Gastroesophageal sphincter (tissue), 3 donors: Measurements from ENCODE around the gene ZCCHC4.
"Not testable (repeated sequence)": the region's sequence is repeated elsewhere in the genome, so short reads cannot be mapped to it uniquely, and the experiment has no call there.

ENCODE experiments used
- EP300 ChIP-seq: sonication (generic); formaldehyde crosslinking; IDR thresholded peaks from one replicate; pipeline ENCODE4 v1.6.1; 2017; ENCODE audit warnings: antibody characterized with exemption, mild to moderate bottlenecking
- POLR2A ChIP-seq, 2 donors: fragments of 450-650 bp; IDR thresholded peaks; one replicate each; pipeline ENCODE4 v1.6.1; 2017; ENCODE audit warnings: antibody characterized with exemption in 2 of 2, mild to moderate bottlenecking in 2 of 2, moderate library complexity in 1 of 2
- POLR2AphosphoS5 ChIP-seq: sonication (generic); formaldehyde crosslinking; IDR thresholded peaks from one replicate; pipeline ENCODE4 v1.6.1; 2017; ENCODE audit warnings: antibody characterized with exemption
- TF ChIP-seq, protein P1 (sequence below), 4 experiments: fragments of 200-600 bp in 2 of 4; fragments of 450-650 bp in 2 of 4; sonication (generic) in 1 of 4; IDR thresholded peaks; one replicate each; pipeline ENCODE4 v1.5.1; 2017 to 2019; ENCODE audit warnings: antibody characterized with exemption in 4 of 4, mild to moderate bottlenecking in 2 of 4, moderate library complexity in 2 of 4

DNA sequence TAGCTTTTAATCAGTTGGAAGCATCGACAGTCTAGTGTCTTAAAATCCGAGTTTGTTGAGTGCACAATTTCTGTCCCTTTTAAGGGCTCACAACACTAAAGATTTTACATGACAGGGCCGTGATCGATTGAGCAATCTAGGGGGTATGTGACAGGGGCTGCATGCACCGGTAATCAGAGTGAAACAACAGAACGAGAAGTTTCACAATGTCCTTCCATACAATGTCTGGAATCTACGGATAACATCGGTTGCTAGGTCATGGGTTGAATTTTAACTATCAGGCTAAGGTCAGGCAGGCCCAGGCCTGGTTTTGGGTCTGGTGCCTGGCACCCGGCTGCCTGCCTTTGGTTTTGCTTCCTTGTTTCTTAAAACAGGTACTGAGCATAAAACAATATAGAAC, 60.0 kb downstream of the ZCCHC4 start:
- TF ChIP-seq, protein P1, sequence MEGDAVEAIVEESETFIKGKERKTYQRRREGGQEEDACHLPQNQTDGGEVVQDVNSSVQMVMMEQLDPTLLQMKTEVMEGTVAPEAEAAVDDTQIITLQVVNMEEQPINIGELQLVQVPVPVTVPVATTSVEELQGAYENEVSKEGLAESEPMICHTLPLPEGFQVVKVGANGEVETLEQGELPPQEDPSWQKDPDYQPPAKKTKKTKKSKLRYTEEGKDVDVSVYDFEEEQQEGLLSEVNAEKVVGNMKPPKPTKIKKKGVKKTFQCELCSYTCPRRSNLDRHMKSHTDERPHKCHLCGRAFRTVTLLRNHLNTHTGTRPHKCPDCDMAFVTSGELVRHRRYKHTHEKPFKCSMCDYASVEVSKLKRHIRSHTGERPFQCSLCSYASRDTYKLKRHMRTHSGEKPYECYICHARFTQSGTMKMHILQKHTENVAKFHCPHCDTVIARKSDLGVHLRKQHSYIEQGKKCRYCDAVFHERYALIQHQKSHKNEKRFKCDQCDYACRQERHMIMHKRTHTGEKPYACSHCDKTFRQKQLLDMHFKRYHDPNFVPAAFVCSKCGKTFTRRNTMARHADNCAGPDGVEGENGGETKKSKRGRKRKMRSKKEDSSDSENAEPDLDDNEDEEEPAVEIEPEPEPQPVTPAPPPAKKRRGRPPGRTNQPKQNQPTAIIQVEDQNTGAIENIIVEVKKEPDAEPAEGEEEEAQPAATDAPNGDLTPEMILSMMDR (IDR thresholded peaks at IDR 0.05) = not testable (repeated sequence)
- TF ChIP-seq POLR2AphosphoS5; EP300; POLR2A (IDR thresholded peaks at IDR 0.05): not testable (repeated sequence)
